GM21381 (cell line): ENCODE data around the gene RNF126.
"Not testable (repeated sequence)": the region's sequence is repeated elsewhere in the genome, so short reads cannot be mapped to it uniquely, and the experiment has no call there.

ENCODE experiments used
- ATAC-seq: cut with Tn5 transposase; IDR thresholded peaks from one replicate; pipeline ENCODE4 v1.9.1; 2021; ENCODE audit warnings: mild to moderate bottlenecking, moderate library complexity; ENCODE audit not compliant: unreplicated experiment

RNF126 gene

GRCh38 chr19:616062-616700 is 46.8 kb downstream of the RNF126 start:
- ATAC-seq: no peak

- no peak for ATAC-seq
Measured at GRCh38 chr19:615619-616018, 47.4 kb downstream of the RNF126 start.

- ATAC-seq: no peak
Measured at GRCh38 chr19:613732-614567, 49.1 kb downstream of the RNF126 start.

GRCh38 chr19:612941-613340 is 50.1 kb downstream of the RNF126 start:
- no peak for ATAC-seq

GRCh38 chr19:611481-611868 is 51.5 kb downstream of the RNF126 start:
- no peak for ATAC-seq

- no peak for ATAC-seq
Measured at GRCh38 chr19:610801-611480, 52.1 kb downstream of the RNF126 start.

GRCh38 chr19:610071-610800 is 52.8 kb downstream of the RNF126 start:
- ATAC-seq: no peak

- no peak for ATAC-seq
Measured at GRCh38 chr19:609004-609346, 54.0 kb downstream of the RNF126 start.

- ATAC-seq: no peak
Measured at GRCh38 chr19:608155-609003, 54.6 kb downstream of the RNF126 start.

- no peak for ATAC-seq
Measured at GRCh38 chr19:607301-608154, 55.5 kb downstream of the RNF126 start.

- ATAC-seq: not testable (repeated sequence)
Measured at GRCh38 chr19:605061-605971, 57.7 kb downstream of the RNF126 start.

- ATAC-seq: no peak
Measured at GRCh38 chr19:604355-604754, 58.7 kb downstream of the RNF126 start.

GRCh38 chr19:603779-604178 is 59.2 kb downstream of the RNF126 start:
- not testable (repeated sequence) for ATAC-seq

GRCh38 chr19:603302-603639 is 59.7 kb downstream of the RNF126 start:
- ATAC-seq: not testable (repeated sequence)

- ATAC-seq: no peak
Measured at GRCh38 chr19:602391-603301, 60.4 kb downstream of the RNF126 start.

GRCh38 chr19:601790-602189 is 61.2 kb downstream of the RNF126 start:
- no peak for ATAC-seq

- ATAC-seq: no peak
Measured at GRCh38 chr19:601310-601709, 61.7 kb downstream of the RNF126 start.
